PC-3 (cell line): ENCODE measurements around the gene SLIT1. TPM values are rescaled to one million over a fixed set of nuclear protein-coding genes. Genes with fewer than 3 reads are reported as not detected.

ENCODE experiments used
- ATAC-seq: fragments of 200-7000 bp; cut with Tn5 transposase; 2 replicates; pipeline ENCODE4 v1.9.1; 2020; ENCODE audit warnings: mild to moderate bottlenecking, moderate library complexity
- BruUV-seq: library from RNA; stranded (reverse); fragments of 400-500 nt; replicated peaks from 2 replicates; lab custom pipeline; 2021; lab: Mats Ljungman, UMichigan
- CTCF ChIA-PET: fragments of 300-600 bp; sonication (Branson Sonifier 250); formaldehyde crosslinking; loops from one replicate; lab custom pipeline; 2022; ENCODE audit warnings: antibody characterized with exemption; lab: Charles Lee
- POLR2A ChIA-PET: fragments of 300-600 bp; sonication (Branson Sonifier 250); formaldehyde crosslinking; loops from one replicate; lab custom pipeline; 2022; ENCODE audit warnings: antibody characterized with exemption; ENCODE audit not compliant: unreplicated experiment; lab: Charles Lee
- DNase-seq: peaks from one replicate; pipeline ENCODE4 v3.0.0-alpha.2; 2015
- H2AFZ ChIP-seq: fragments of 300-600 bp; sonication (generic); 2 replicates; pipeline ENCODE4 v1.6.0; 2016; ENCODE audit warnings: antibody characterized with exemption, low read length
- H3F3A ChIP-seq: fragments of 300-600 bp; sonication (generic); one replicate; pipeline ENCODE4 v1.6.0; 2017; ENCODE audit warnings: antibody characterized with exemption, low read length, control low read depth, mild to moderate bottlenecking; ENCODE audit not compliant: unreplicated experiment
- H3K27ac ChIP-seq: fragments of 300-600 bp; sonication (generic); 2 replicates; pipeline ENCODE4 v1.5.1; 2016; ENCODE audit warnings: mild to moderate bottlenecking, low read length
- H3K27me3 ChIP-seq: fragments of 300-600 bp; sonication (generic); 2 replicates; pipeline ENCODE4 v1.6.1; 2016; ENCODE audit warnings: low read length, mixed read lengths
- H3K36me3 ChIP-seq: fragments of 300-600 bp; sonication (generic); 2 replicates; pipeline ENCODE4 v1.6.1; 2016; ENCODE audit warnings: low read depth, mixed run types, low read length, mixed read lengths
- H3K4me1 ChIP-seq: fragments of 300-600 bp; sonication (generic); 2 replicates; pipeline ENCODE4 v1.5.1; 2016; ENCODE audit warnings: low read length; ENCODE audit not compliant: insufficient read depth
- H3K4me2 ChIP-seq: fragments of 300-600 bp; sonication (generic); 2 replicates; pipeline ENCODE4 v1.6.0; 2016; ENCODE audit warnings: low read length
- H3K4me3 ChIP-seq: fragments of 300-600 bp; sonication (generic); 2 replicates; pipeline ENCODE4 v1.5.1; 2016; ENCODE audit warnings: mild to moderate bottlenecking, low read length, mixed read lengths
- H3K79me2 ChIP-seq: fragments of 300-600 bp; sonication (generic); 2 replicates; pipeline ENCODE4 v1.6.1; 2017; ENCODE audit warnings: low read length, mixed read lengths
- H3K9ac ChIP-seq: fragments of 300-600 bp; sonication (generic); 2 replicates; pipeline ENCODE4 v1.6.0; 2016; ENCODE audit warnings: mild to moderate bottlenecking, low read length
- H3K9me2 ChIP-seq: fragments of 300-600 bp; sonication (generic); replicated peaks from 2 replicates; pipeline ENCODE4 v1.6.1; 2016; ENCODE audit warnings: mixed run types, low read length, mixed read lengths
- H3K9me3 ChIP-seq: fragments of 300-600 bp; sonication (generic); 2 replicates; pipeline ENCODE4 v1.6.1; 2016; ENCODE audit warnings: low read length, mixed read lengths
- H4K20me1 ChIP-seq: fragments of 300-600 bp; sonication (generic); 2 replicates; pipeline ENCODE4 v1.6.1; 2016; ENCODE audit warnings: low read length, mixed read lengths
- CTCF ChIP-seq: fragments of 300-600 bp; sonication (generic); conservative IDR thresholded peaks from 2 replicates; pipeline ENCODE4 v1.5.1; 2017; ENCODE audit warnings: antibody characterized with exemption, low read depth, mild to moderate bottlenecking, low read length
- EZH2 ChIP-seq: fragments of 300-600 bp; sonication (generic); IDR thresholded peaks from one replicate; pipeline ENCODE4 v1.6.1; 2017; ENCODE audit warnings: antibody characterized with exemption, mild to moderate bottlenecking, low read length; ENCODE audit not compliant: unreplicated experiment
- EZH2phosphoT487 ChIP-seq: fragments of 300-600 bp; sonication (generic); IDR thresholded peaks from 2 replicates; pipeline ENCODE4 v1.6.1; 2018; ENCODE audit warnings: mild to moderate bottlenecking, antibody characterized with exemption, low read length, borderline replicate concordance
- intact Hi-C: fragments of 100-400 bp; cut with micrococcal nuclease; formaldehyde crosslinking; loops from 2 replicates; pipeline ENCODE4 v1.9.0; 2023
- total RNA-seq: library from RNA; depleted of rRNA; stranded (reverse); fragments of >200 nt; gene quantifications from 2 replicates; pipeline ENCODE4 v1.2.3, GENCODE V29; 2014

SLIT1 gene
- total RNA-seq, 1 experiment from 2014 or later, result not detected

- intact Hi-C loops, result no loop called here
- no peaks in the 10 kb centered on the region for H3K9me2 ChIP-seq
- H3K4me2 ChIP-seq, result no peak overlapping the region
- no peaks in the 10 kb centered on the region for H3K9me3 ChIP-seq
- no peak overlapping the region for H3K9ac ChIP-seq
- ATAC-seq (no peak), DNase-seq (no peak)
- no TSS peak for BruUV-seq
- ChIA-PET CTCF (no interaction called here), POLR2A (no interaction called here)
- H3K27me3 ChIP-seq, result peaks cover 29% of the 10 kb centered on the region
- no peaks in the 10 kb centered on the region for H3K36me3 ChIP-seq
- no peak overlapping the region for H3K4me3 ChIP-seq
- H4K20me1 ChIP-seq, result no peaks in the 10 kb centered on the region
- no peak for TF ChIP-seq CTCF
- no peak for TF ChIP-seq EZH2
- no peak for TF ChIP-seq EZH2phosphoT487
- H3K27ac ChIP-seq, result no peak overlapping the region
- H3K79me2 ChIP-seq, result no peaks in the 10 kb centered on the region
- no peaks in the 10 kb centered on the region for H3F3A ChIP-seq
- no peak overlapping the region for H2AFZ ChIP-seq
- no peaks in the 10 kb centered on the region for H3K4me1 ChIP-seq
Observed at GRCh38 chr10:97180986-97181385, 4.8 kb downstream of the SLIT1 start.

DNA sequence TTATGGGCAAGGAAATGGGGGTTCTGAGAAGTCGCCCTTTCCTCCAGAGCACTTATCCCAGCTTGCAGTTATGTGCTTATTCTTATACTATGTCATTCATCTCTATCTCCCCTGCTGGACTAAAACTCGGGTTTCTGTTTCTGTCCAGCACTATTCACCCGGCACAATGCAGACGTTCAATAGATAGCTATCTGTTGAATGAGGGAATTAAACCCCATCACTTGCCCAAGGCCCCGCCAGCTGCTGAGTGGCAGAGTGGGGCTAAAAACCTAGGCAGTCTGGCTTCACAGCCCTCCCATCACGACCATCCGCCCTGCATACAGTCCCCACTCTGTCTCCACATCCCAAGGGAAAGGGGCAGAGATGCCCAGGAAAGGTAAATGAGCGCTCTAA lies 5.4 kb downstream of the SLIT1 start:
- H3K36me3 ChIP-seq, result no peaks in the 10 kb centered on the region
- intact Hi-C loops, result no loop called here
- no peak overlapping the region for H2AFZ ChIP-seq
- ChIA-PET CTCF (no interaction called here), POLR2A (no interaction called here)
- no peaks in the 10 kb centered on the region for H3K4me1 ChIP-seq
- TF ChIP-seq CTCF, result no peak
- TF ChIP-seq EZH2, result no peak
- TF ChIP-seq EZH2phosphoT487, result no peak
- H3K9ac ChIP-seq, result no peak overlapping the region
- no peak overlapping the region for H3K27ac ChIP-seq
- peaks cover 25% of the 10 kb centered on the region for H3K27me3 ChIP-seq
- DNase-seq, result no peak
- no peak overlapping the region for H3K4me2 ChIP-seq
- no peaks in the 10 kb centered on the region for H3K9me2 ChIP-seq
- no peaks in the 10 kb centered on the region for H4K20me1 ChIP-seq
- no peaks in the 10 kb centered on the region for H3K79me2 ChIP-seq
- no peaks in the 10 kb centered on the region for H3K9me3 ChIP-seq
- H3F3A ChIP-seq, result no peaks in the 10 kb centered on the region
- no peak for ATAC-seq
- BruUV-seq, result no TSS peak
- H3K4me3 ChIP-seq, result no peak overlapping the region

DNA sequence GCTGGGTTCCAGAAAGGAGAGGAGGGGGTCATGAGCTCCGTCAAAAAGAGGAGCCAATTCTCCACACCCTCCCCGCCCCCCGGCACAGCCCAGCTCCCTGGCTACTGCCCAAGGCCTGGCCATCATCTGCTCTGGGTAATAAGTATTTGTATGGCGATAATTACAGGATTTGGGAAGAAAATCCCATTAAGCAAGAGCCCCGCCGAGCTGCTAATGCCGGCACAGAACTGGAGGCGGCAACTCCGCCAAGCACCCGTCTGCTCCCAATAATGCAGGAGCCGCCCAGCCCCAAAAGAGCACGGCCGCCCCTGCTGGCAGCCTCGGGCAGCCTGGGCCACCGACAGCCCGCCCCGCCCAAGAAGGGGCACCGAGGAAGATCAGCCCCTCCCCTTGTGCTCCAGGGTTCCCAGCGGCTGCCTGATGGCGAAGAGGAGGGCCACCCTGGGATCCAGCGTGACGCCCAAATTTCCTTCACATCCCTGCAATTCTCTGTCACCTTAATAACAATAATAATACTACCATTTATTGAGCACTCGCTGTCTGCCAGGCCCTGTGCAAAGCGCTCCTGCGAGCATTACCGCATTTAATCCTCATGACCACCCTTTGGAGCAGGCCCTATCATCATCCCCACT lies 5.9 kb downstream of the SLIT1 start:
- no peak overlapping the region for H3K9ac ChIP-seq
- no peaks in the 10 kb centered on the region for H3K79me2 ChIP-seq
- H3K4me3 ChIP-seq, result no peak overlapping the region
- POLR2A ChIA-PET, result no interaction called here
- no peaks in the 10 kb centered on the region for H3F3A ChIP-seq
- H3K27me3 ChIP-seq, result peaks cover 20% of the 10 kb centered on the region
- H3K4me2 ChIP-seq, result no peak overlapping the region
- no peaks in the 10 kb centered on the region for H3K9me2 ChIP-seq
- no peak overlapping the region for H2AFZ ChIP-seq
- intact Hi-C loops, result no loop called here
- H3K4me1 ChIP-seq, result no peaks in the 10 kb centered on the region
- TF ChIP-seq CTCF (no peak), EZH2 (no peak), EZH2phosphoT487 (no peak)
- no peaks in the 10 kb centered on the region for H4K20me1 ChIP-seq
- DNase-seq, result no peak
- no peaks in the 10 kb centered on the region for H3K9me3 ChIP-seq
- no peak overlapping the region for H3K27ac ChIP-seq
- CTCF ChIA-PET, result no interaction called here
- BruUV-seq, result no TSS peak
- no peaks in the 10 kb centered on the region for H3K36me3 ChIP-seq
- no peak for ATAC-seq
